VCaP (cell line): ENCODE data around the gene ADAM8.

ENCODE experiments used
- H3K27ac ChIP-seq: fragments of 450-650 bp; 2 replicates; pipeline ENCODE4 v1.5.1; 2017
- CTCF ChIP-seq: fragments of 450-650 bp; conservative IDR thresholded peaks from 2 replicates; pipeline ENCODE4 v1.5.1; 2017; ENCODE audit warnings: mild to moderate bottlenecking, moderate library complexity

Gene ADAM8

GRCh38 chr10:133312016-133312768 is 35.5 kb upstream of the ADAM8 start:
- no peak overlapping the region for H3K27ac ChIP-seq
- no peak for TF ChIP-seq CTCF

- no peak overlapping the region for H3K27ac ChIP-seq
- no peak for TF ChIP-seq CTCF
Observed at GRCh38 chr10:133311570-133311969, 34.9 kb upstream of the ADAM8 start.

- H3K27ac ChIP-seq, result peak overlapping the region; percentile 90
- TF ChIP-seq CTCF, result no peak
Observed at GRCh38 chr10:133310789-133311188, 34.1 kb upstream of the ADAM8 start.

DNA sequence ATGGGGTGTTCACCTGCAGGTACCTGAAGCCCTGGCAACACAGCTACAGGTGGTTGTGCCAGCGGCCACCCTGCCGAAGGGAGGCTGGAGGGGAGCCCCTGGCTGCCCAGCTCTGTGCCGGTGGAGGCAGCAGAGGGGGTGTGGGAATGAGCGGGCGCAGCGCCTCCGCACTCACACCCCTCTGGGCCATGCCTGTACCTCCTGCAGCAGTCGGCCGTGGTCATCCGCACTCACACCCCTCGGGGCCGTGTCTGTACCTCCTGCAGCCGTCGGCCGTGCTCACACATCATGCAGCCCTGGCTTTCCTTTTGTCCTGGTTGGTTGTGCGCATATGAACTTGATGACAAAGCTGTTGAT is 33.7 kb upstream of the ADAM8 start:
- no peak for TF ChIP-seq CTCF
- peak overlapping the region; percentile 90 for H3K27ac ChIP-seq

DNA sequence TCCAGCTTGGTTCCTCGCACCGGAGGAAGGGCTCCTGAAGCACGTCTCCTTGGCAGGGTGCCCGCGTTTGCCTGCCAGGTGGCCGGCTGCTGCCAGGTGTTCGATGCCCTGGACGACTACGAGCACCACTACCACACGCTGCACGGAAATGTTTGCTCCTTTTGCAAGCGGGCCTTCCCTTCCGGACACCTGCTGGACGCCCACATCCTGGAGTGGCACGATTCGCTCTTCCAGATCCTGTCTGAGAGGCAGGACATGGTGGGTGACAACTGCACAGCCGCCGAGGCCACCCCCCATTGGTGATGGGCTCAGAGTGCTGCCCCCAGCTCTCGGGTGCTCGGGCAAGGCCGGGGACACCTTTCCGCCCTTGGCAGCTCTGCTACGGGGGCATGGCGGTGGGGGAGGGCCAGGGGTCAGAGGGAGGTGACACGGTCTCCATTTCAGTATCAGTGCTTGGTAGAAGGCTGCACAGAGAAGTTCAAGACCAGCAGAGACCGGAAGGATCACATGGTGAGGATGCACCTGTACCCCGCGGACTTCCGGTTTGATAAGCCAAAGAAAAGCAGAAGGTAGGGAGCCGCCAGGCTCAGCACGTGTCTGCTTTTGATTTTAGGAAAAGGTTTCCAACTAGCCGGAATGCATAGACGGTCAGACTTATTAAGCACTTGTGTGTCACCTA is 33.2 kb upstream of the ADAM8 start:
- peak overlapping the region; percentile 90 for H3K27ac ChIP-seq
- no peak for TF ChIP-seq CTCF

- peak overlapping the region; percentile 90 for H3K27ac ChIP-seq
- 0 out of 2 replicates have a peak, but pooled peaks have one; percentile 11 for TF ChIP-seq CTCF
Observed at GRCh38 chr10:133309100-133309719, 32.5 kb upstream of the ADAM8 start.

DNA sequence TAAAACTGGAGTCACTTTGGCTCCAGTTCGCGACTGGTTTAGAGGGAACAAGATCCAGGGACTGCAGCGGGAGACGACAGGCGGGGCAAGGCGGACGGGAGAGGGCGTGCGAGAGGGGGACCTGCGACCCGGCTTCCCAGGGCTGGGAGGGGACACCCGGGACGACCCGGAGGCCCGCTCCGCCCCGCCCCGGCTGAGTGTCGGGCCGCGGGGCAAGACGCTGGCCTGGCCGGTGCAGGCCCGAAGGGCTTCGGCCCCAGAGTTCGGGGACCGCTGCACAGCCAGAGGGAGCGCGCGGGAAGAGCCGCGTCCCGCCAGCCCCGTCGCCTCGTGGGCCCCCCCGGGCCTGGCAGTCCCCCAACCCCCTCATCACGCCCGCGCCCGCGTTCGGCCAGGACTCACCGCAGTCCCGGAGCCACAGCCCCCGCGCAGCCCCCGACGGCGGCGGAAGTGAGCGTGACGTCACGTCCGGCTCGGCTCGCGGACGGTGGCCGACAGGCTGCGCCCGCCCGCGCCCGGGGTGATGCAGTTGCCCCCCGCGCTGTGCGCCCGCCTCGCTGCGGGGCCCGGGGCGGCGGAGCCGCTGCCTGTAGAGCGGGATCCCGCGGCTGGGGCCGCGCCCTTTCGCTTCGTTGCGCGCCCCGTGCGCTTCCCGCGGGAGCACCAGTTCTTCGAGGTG is 31.9 kb upstream of the ADAM8 start, which contains the start of the genes TUBGCP2 and ZNF511:
Gene TUBGCP2 (minus strand): TSS at position 452 of the 679 bp plus-strand sequence. CDS start 5,931 bp downstream, outside the sequence.
Gene ZNF511 (plus strand): TSS at position 494 of the 679 bp plus-strand sequence. CDS start 30 bp downstream, at position 524.
- H3K27ac ChIP-seq, result peak within 1 kb of the TSS; percentile 90
- TF ChIP-seq CTCF, result no peak
